Smooth muscle cell of the brain vasculature (primary cell): ENCODE data around the gene NPB.

ENCODE experiments used
- DNase-seq: peaks from one replicate; pipeline ENCODE4 v3.0.0-alpha.2; 2012; ENCODE audit warnings: low read depth, low spot score

The NPB gene

GRCh38 chr17:81940538-81941483 is 38.8 kb downstream of the NPB start:
- DNase-seq, result no peak

- DNase-seq, result no peak
Measured at GRCh38 chr17:81941484-81942166, 39.6 kb downstream of the NPB start.

GRCh38 chr17:81942167-81942553 is 40.1 kb downstream of the NPB start:
- DNase-seq, result no peak

GRCh38 chr17:81944858-81945257 is 42.8 kb downstream of the NPB start:
- DNase-seq, result no peak

GRCh38 chr17:81947189-81947588 is 45.2 kb downstream of the NPB start, which contains the start of gene MYADML2:
Gene MYADML2 (minus strand): TSS chr17:81947233. CDS start chr17:81941741, 5,492 bp downstream.
- DNase-seq, result no peak

GRCh38 chr17:81948635-81949378 is 46.8 kb downstream of the NPB start:
- no peak for DNase-seq

- no peak for DNase-seq
Measured at GRCh38 chr17:81950501-81950900, 48.5 kb downstream of the NPB start.

GRCh38 chr17:81951785-81952684 is 50.0 kb downstream of the NPB start:
- DNase-seq, result no peak
